T-helper 1 cell (primary cell): Measurements from ENCODE around the gene ALDH1L1.

Experiments
- DNase-seq, 5 donors: peaks; one replicate each; pipeline ENCODE4 v3.0.0-alpha.2; 2012 to 2020

The ALDH1L1 gene

GRCh38 chr3:126154391-126155279, 25.8 kb downstream of the ALDH1L1 start:
- no peak for DNase-seq

DNA sequence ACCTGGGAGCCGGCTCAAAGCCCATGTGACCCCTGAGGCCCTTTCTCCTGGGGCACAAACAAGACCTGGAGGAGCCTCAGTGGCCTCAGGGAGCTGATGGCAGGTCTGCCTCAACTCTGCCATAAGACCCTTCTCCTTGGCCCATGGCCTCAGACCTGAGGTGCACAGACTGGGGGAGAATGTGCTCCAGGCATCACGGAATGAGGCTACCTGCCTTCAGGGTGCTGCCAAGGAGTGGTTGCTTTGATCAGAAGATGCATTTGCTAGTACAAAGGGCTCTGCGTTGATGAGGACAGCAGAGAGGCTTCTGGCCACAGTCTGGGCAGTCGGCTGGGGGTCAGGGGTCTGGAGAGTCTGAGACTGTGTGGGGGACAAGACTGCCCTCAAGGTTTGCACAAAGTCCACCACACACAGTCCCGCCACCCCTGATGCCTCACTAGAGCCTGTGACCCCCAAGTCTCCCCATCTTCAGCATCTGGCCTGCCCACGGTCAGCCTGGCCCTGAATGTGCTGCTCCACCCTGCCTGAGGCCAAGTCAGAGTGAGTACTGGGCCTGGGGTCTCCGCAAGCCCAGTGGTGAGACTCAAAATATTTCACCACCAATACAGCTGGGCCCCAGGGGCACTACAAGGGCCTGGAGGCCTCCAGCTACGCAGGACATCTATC, 26.6 kb downstream of the ALDH1L1 start:
- DNase-seq: no peak

GRCh38 chr3:126152901-126153694, 27.3 kb downstream of the ALDH1L1 start:
- DNase-seq: no peak

- no peak for DNase-seq
These were observed 27.9 kb downstream of the ALDH1L1 start for GRCh38 chr3:126152458-126152857.

- DNase-seq: no peak
These were observed 28.7 kb downstream of the ALDH1L1 start for GRCh38 chr3:126151562-126152302.

DNA sequence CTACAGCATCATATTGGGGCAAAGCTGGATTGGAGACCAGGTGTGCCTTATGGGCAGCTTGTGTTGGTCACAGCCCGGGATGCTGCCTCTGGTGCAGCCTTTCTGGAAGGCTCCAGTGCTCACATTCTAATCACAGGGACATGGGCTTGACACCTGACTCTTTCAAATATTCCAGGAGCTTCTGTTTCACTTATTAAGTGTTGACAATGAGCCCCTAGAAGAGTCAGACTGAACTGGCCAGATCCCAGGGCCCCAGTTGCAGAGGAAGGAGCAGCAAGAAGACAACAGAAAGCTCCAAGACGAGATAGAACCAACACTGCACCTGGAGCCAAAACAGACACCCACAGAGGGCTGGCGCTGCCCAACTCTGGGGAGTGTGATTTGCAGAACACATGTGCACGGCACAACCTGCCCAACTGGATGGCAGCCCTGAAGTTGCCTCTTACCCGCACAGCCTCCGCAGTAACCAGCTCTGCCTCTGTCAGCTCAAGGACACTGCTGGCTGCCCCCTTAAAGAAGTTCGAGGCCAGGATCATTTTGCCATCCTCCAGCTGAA, 30.3 kb downstream of the ALDH1L1 start:
- DNase-seq: peak in 1 of 5 donors; percentile 3

- peak in 1 of 5 donors; percentile 7 for DNase-seq
These were observed 31.0 kb downstream of the ALDH1L1 start for GRCh38 chr3:126149256-126149902.

GRCh38 chr3:126147932-126148683, 32.3 kb downstream of the ALDH1L1 start:
- peak in 1 of 5 donors; percentile 3 for DNase-seq

DNA sequence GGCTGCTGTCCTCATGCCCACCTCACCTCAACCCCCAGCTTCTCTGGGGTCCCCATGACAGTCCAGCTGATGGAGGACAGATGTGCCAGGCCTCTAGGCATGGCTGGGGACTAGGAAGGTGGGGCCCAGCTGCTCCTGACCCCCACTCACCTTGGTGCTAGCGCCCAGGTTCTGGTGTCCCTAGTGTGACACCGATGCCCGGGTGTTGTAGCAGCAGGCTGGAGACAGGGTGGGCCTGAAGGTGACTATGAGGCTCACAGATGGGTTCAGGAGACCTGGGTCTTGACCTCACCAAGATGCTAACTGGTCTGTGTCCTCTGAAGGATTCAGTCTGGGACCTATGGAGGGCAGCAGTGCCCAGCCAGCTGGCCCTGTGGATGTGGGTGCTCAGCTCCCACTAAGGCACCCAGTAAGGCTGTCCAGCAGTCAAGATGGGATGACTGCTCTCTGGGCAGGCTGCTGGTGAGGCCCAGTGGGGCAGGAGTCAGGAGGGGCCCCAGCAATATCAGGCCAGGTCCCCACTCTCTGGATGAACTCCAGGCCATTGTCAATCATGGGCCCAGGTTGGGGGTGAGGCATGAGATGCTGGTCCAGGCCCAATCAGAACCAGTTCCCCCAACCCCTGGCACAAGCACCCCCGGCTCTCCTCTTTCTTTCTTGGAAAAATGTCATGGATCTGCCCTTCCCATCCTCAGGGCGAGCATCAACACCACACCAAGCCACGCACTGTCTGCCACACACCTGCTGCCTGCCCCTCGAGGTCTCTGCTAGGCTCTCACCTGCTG, 33.0 kb downstream of the ALDH1L1 start:
- peak in 1 of 5 donors; percentile 4 for DNase-seq

- no peak for DNase-seq
These were observed 33.8 kb downstream of the ALDH1L1 start for GRCh38 chr3:126146525-126147146.

DNA sequence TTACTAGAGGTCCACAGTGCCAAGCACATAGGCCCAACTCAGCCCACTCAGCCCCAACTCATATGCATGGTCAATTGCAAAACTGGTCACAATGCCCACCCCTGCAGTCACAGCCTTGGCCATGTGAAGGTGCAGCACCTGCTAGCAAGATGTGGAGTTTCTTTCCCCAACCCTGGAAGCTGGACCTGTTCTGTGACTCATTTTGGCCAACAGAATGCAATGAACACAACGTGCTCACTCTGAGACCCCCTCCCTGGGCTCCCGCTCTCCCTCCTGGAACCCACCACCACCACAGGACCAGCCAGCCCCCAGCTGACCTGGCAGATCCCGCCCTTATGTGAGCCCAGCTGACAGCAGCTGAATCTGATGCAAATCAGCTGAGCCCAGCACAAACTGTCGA, 34.4 kb downstream of the ALDH1L1 start:
- peak in 1 of 5 donors; percentile 5 for DNase-seq

GRCh38 chr3:126142652-126143051, 37.7 kb downstream of the ALDH1L1 start:
- DNase-seq: no peak

DNA sequence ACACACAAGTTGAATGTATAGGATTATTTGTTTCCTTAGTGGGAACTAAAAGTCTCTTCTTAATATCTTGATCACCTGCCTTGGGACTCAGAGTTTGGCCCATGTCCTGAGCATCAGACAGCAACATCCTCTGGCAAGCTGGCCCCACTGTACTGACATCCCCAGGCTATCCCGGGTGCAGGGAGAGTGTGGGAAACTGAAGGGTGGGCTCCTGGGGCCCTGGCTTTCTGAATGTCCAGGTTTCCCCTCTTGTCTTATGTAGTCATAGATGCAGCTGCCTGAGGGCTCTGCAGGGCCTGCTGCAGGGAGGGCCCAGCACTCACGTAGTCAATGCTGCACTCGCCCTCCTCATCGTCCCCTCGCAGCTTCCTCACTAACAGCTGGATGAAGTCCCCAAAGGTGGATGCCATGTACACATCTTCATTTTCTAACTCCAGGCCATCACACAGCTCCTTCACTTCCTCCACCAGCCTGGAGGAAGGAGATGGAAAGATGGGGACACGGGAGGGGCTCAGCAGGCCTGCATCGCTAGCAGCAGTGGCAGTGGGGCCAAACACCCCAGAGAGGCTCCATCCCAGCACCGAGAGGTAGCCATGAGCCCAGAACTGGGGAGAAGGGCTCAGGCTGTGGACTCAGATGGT, 42.8 kb downstream of the ALDH1L1 start:
- no peak for DNase-seq

DNA sequence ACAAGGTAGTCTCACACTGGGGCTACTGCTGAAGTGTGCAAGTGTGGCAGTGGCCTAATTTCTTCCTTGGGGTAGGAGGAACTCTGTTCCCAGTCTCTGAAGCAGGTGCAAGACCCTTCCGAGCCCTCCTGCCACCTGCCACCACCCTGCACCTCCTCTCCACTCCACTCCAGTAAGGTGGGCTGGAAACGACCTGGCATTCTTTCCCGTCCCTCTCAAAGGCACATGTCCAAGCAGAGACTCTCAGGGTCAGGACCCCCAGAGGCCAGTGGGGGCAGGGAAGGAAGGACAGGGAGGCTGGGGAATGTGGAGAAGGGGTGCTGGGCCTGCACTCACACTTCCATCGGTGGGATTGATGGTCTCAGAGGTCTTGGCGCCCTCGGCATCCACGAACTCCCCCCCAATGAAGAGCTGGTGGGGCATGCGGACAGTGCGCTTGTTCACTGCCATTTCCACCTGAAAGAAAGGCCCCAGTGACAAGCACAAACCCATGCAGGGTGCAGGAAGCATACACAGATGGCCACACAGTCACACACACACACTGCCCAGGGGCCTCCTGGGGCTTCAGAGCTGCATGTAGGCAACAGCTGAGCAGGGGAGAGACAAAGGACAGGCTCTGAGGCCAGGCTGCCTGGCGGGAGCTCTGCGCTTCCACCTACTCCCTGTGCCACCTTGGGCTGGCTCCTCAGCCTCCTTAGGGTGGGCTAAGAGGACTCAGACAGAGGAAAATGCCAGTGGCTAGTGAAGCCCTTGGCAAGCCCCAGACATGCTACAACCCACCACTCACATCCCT, 43.8 kb downstream of the ALDH1L1 start:
- DNase-seq: peak in 1 of 5 donors; percentile 8

DNA sequence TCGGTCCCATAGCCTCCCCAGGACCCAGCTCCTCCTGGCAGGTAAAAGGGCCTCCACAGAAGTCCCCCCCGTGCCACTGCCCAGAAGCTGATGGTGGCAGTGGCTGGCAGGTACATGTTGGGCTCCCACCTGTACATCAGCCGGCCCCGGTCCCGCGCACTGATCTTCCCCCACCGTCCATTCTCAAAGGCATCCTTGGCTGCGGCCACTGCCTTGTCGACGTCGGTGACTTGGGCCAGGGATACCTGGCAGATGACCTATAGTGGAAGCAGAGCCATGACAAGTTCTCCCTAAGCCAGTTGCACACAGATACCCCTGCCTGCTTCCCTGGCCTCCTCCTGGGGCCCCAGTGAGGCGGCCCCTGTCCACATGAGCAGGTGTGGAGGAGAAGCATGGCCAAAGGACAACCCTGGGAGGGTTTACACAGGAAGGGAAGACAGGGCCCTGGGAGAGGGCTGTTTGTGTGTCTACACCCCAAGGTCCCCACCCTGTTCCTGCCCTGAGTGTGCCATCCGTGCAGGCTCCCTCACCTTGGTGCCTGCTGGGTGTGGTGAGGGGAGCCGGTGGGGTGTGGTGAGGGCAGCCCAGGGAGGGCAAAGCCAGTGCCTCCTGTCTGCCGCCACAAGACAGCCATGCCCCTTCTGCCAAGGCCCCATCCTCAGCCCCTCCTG, 44.8 kb downstream of the ALDH1L1 start:
- DNase-seq: peak in 1 of 5 donors; percentile 9

DNA sequence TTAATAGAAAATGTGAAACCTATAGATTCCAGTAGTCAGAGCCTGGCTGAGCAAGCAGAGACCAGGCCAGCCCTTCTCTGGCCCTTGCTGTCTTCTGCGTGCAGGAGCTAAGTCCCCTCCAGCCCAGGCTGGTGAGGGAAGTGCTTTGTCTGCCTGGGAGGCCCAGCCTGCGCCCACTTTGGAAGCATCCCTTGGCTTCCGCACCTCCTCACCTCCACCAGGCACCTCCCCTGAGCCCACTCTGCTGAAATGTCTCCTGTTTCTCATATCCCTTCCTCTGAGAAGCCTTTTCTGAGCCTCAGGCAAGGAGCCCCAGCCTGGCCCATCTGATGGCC, 45.3 kb downstream of the ALDH1L1 start:
- DNase-seq: no peak

DNA sequence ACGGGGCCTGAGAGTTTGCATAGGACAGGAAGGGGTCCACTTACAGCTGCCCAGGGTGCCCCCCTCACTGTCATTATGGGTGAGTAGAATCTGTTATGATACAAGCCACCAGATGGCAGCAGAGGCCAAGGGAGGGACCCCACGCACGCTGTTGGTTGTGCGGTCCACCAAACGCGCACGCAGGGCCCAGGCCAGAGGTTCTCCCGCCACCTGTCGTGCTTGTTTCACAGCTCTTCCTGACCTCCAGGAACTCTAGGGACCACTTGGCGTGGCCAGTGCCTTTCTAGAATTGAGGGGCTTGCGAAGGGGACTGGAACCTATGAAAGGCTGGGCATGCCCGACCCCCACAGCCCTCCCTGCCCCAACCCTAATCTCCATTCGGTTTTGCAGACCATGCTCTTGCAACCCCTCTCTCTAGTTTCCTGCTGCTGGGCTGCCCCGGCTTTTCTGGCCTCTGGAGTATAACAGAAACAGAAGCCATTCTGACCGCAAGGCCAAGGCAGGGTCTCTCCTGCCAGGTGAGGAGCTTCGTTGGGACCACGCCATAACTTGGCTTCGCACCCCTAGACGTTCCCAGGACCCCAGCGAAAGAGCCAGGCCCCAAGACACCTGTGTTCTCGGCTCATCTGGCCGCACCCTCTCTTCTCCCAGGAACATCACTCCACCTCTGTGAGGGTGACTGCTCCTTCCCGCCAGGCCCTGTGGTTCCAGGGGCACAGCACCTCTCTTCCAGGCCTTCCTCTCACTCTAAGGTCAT, 46.0 kb downstream of the ALDH1L1 start:
- DNase-seq: peak in 3 of 5 donors; percentile 8 to 26 (median 11)
